Uterus (tissue), 4 donors: Measurements from ENCODE around the gene TTLL8. TPM values are rescaled to one million over a fixed set of nuclear protein-coding genes. Genes with fewer than 3 reads are reported as not detected.

Experiments
- DNase-seq, 2 donors: peaks; one replicate each; pipeline ENCODE4 v3.0.0-alpha.2; 2019 to 2020
- H3K27ac ChIP-seq, 2 donors: fragments of 200-600 bp; sonication (generic); 1 replicate in 1 of 2; 2 replicates in 1 of 2; pipeline ENCODE4 v1.5.1; 2016 to 2018
- H3K27me3 ChIP-seq, 2 donors: fragments of 200-600 bp; sonication (generic); one replicate each; pipeline ENCODE4 v1.5.1; 2018 to 2019; ENCODE audit warnings: control low read depth in 1 of 2
- H3K36me3 ChIP-seq, 2 donors: fragments of 200-600 bp; sonication (generic); one replicate each; pipeline ENCODE4 v1.5.1; 2019; ENCODE audit warnings: control low read depth in 1 of 2
- H3K4me1 ChIP-seq, 2 donors: fragments of 200-600 bp; sonication (generic); one replicate each; pipeline ENCODE4 v1.5.1; 2018 to 2019; ENCODE audit warnings: control low read depth in 1 of 2
- H3K4me3 ChIP-seq, 2 donors: fragments of 200-600 bp; sonication (generic); 1 replicate in 1 of 2; 2 replicates in 1 of 2; pipeline ENCODE4 v1.5.1; 2018 to 2019; ENCODE audit warnings: mild to moderate bottlenecking in 1 of 2
- H3K9me3 ChIP-seq, 2 donors: fragments of 200-600 bp; sonication (generic); one replicate each; pipeline ENCODE4 v1.5.1; 2019; ENCODE audit warnings: control low read depth in 1 of 2
- POLR2A ChIP-seq, 2 donors: fragments of 450-650 bp; IDR thresholded peaks; one replicate each; pipeline ENCODE4 v1.6.1; 2016; ENCODE audit warnings: antibody characterized with exemption in 2 of 2, mild to moderate bottlenecking in 1 of 2, moderate library complexity in 1 of 2
- intact Hi-C: fragments of 100-400 bp; cut with DNase I; formaldehyde crosslinking; loops from one replicate; pipeline ENCODE4 v1.15.1; 2023; ENCODE audit warnings: low total_unique reads
- total RNA-seq, 4 donors: library from RNA; depleted of rRNA in 3 of 4; stranded (reverse); fragments of >200 nt in 3 of 4; gene quantifications; one replicate each; pipeline versions ENCODE4 v1.1.0 to v1.2.4, GENCODE V29; 2014 to 2023
- TF ChIP-seq, protein P1 (sequence below), 4 experiments: fragments of 200-600 bp in 2 of 4; fragments of 450-650 bp in 2 of 4; sonication (generic) in 2 of 4; IDR thresholded peaks; one replicate each; pipeline ENCODE4 v1.5.1; 2016 to 2019; ENCODE audit warnings: antibody characterized with exemption in 4 of 4, mild to moderate bottlenecking in 2 of 4, moderate library complexity in 1 of 4
- donor health status: DM: yes; HTN: yes; CAD: no.

Gene TTLL8
- total RNA-seq, 4 donors from 2014 or later, result not detected

DNA sequence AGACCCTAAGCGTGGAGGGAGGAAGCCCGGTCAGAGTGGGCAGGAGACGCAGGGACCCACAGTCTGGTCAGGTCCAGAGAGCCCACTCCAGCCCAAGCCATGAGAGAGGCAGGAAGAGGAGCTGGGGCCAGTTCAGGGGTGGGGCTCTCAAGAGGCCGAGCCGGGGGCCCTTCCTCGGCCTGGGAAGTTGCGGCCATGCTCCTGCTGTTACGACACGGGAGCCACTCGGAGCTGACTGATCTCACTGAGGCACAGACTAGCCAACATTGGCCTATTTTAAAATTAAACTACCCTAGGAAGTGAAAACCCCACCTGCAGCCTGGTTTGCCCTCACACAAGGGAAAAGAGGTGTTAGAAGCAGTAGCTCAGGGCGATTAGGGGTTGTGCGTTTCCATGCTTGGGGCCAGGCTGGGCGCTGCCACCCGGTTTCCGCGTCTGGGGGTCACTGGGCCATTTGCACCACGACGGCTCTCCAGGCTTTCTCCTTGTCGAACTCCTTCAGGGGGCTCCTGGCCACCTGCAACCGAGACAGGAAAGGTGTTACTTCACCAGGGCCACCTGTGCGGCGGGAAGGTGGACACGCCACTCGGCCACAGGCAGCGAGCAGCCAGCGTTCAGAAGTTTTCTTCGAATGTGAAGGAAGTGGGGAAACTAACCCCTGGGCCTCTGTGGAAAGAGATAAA lies 3.2 kb upstream of the TTLL8 start:
- Histone ChIP-seq H3K4me1 (no peaks in the 10 kb centered on the region), H3K27ac (no peak overlapping the region), H3K9me3 (no peaks in the 10 kb centered on the region), H3K36me3 (no peaks in the 10 kb centered on the region), H3K27me3 (peaks cover 0 to 5% of the 10 kb centered on the region in 2 donors), H3K4me3 (no peak overlapping the region)
- no peak for TF ChIP-seq POLR2A (IDR thresholded peaks at IDR 0.05)
- TF ChIP-seq, protein P1, sequence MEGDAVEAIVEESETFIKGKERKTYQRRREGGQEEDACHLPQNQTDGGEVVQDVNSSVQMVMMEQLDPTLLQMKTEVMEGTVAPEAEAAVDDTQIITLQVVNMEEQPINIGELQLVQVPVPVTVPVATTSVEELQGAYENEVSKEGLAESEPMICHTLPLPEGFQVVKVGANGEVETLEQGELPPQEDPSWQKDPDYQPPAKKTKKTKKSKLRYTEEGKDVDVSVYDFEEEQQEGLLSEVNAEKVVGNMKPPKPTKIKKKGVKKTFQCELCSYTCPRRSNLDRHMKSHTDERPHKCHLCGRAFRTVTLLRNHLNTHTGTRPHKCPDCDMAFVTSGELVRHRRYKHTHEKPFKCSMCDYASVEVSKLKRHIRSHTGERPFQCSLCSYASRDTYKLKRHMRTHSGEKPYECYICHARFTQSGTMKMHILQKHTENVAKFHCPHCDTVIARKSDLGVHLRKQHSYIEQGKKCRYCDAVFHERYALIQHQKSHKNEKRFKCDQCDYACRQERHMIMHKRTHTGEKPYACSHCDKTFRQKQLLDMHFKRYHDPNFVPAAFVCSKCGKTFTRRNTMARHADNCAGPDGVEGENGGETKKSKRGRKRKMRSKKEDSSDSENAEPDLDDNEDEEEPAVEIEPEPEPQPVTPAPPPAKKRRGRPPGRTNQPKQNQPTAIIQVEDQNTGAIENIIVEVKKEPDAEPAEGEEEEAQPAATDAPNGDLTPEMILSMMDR (IDR thresholded peaks at IDR 0.05), result no peak
- intact Hi-C loops, result no loop called here
- DNase-seq, result no peak

DNA sequence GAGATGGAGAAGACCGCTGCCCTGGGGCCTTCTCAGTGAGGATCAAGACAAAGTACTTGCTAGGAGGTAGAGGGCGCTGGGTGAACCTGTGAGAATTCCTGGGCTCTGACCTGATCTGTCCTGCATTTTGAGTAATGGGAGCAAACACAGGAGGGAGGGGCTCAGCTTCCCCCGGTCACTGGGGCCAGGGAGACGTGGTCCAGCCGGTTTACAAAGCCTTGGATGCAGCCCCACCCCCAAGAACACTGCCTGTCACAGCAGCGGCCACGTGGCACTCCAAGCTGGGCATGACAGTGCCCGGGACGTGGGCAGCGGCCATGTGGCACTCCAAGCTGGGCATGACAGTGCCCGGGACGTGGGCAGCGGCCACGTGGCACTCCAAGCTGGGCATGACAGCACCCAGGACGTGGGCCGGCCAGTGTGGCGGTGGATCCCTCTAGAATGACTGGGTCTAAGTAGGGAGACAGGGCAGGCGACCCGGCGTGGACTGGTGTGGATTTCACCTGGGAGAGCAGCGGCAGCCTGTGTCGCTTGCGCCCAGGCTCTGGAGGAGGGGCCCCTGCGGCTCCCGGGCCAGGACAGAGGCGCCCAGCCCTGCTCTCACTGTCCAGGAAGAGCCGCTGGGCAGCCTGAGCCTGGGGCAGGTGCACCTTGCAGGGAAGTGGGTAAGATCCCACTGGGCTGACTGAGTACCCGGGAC lies 2.5 kb upstream of the TTLL8 start:
- TF ChIP-seq, protein P1 (IDR thresholded peaks at IDR 0.05), result no peak
- TF ChIP-seq POLR2A (IDR thresholded peaks at IDR 0.05), result no peak
- H3K27me3 ChIP-seq, result peaks cover 0 to 5% of the 10 kb centered on the region in 2 donors
- DNase-seq, result no peak
- no peak overlapping the region for H3K4me3 ChIP-seq
- intact Hi-C loops, result no loop called here
- H3K36me3 ChIP-seq, result no peaks in the 10 kb centered on the region
- H3K27ac ChIP-seq, result no peak overlapping the region
- H3K4me1 ChIP-seq, result no peaks in the 10 kb centered on the region
- no peaks in the 10 kb centered on the region for H3K9me3 ChIP-seq

DNA sequence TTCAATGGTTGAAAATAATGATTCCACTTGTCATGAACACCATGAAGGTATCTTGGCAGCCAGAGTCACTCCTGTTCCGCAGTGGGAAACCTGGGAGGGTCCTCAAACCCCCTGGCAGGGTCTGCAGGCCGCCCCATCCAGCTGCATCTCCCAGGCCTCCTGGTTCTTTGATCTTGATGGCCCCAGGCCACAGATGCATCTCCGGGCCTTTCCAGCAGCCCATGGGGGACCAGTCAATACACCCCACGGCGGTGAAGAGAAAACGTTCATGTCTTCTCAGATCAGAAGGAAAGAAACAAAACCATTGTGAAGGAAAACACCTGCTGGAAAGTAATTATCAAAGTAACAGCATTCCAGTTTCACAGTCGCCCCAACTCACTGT lies 1.8 kb upstream of the TTLL8 start:
- TF ChIP-seq, protein P1 (IDR thresholded peaks at IDR 0.05), result no peak
- no peak for TF ChIP-seq POLR2A (IDR thresholded peaks at IDR 0.05)
- peaks cover 0 to 5% of the 10 kb centered on the region in 2 donors for H3K27me3 ChIP-seq
- no peak overlapping the region for H3K4me3 ChIP-seq
- no peaks in the 10 kb centered on the region for H3K9me3 ChIP-seq
- H3K36me3 ChIP-seq, result no peaks in the 10 kb centered on the region
- DNase-seq, result no peak
- H3K27ac ChIP-seq, result no peak overlapping the region
- intact Hi-C loops, result no loop called here
- H3K4me1 ChIP-seq, result no peaks in the 10 kb centered on the region

DNA sequence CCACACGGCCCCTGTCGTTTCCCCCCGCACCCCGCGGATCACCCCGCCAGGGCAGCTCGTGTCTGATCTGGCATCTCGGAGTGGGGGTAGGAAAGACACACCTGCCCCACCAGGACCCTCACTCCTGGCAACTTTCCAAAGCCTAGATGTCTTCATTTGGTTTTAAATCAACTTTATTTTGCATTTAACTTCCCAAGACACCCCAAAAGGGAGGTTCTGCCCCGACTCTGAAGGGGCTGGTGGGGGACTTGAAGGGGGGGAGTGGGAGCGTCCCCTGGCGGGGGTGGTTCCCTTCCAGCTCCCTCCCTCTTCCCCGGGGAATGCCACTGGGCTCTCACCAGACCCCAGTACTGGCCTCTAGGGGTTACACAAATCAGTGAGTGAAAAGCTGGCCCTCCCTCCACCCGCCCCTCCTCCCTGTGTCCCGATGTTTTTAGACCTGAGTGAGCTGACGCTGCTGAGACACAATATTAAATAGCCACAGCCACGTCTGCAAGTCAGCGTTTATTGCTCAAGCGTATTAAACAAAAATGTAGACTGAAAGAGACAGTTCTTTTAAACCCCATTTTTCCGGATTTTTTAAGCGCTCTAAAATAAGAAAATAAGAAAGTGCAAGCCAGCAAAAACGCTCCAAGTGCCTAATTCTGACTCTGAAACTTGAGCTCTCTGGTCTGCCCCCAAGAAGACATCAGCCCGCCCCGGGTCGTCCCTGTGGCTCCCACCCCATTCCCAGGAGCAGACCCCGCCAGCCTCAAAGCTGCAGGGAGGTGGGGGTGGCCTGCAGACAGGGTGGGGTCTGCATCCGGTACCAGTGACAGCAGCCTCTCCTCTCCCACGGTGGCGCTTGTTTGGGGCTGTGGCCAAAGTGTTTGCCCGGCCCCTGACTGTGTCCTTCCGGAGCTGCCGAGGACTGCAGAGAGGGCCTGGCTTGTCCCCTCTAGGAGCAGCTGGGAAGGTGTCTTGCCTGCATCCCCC lies 1.1 kb upstream of the TTLL8 start:
- DNase-seq, result peak in 1 of 2 donors; percentile 37
- TF ChIP-seq POLR2A (IDR thresholded peaks at IDR 0.05), result no peak
- TF ChIP-seq, protein P1 (IDR thresholded peaks at IDR 0.05), result peak in 1 of 4 experiments; percentile 7
- H3K27me3 ChIP-seq, result peaks cover 0 to 5% of the 10 kb centered on the region in 2 donors
- no peaks in the 10 kb centered on the region for H3K36me3 ChIP-seq
- H3K9me3 ChIP-seq, result no peaks in the 10 kb centered on the region
- no peak overlapping the region for H3K4me3 ChIP-seq
- intact Hi-C loops, result no loop called here
- no peaks in the 10 kb centered on the region for H3K4me1 ChIP-seq
- no peak overlapping the region for H3K27ac ChIP-seq
